ENCODE measurements around the gene ZNF592.
A peak's percentile ranks its signal among the peaks of the same experiment; 100 is the strongest.

ZNF592 gene

GRCh38 chr15:84714821-84715220, 33.6 kb upstream of the ZNF592 start:
- TF ChIP-seq SPI1 (IDR thresholded peaks at IDR 0.05; ENCODE audit: borderline replicate concordance, low read depth) (no peak), POLR2AphosphoS5 (IDR thresholded peaks at IDR 0.05; ENCODE audit: low read depth) (no peak), CTCF (IDR thresholded peaks at IDR 0.05; ENCODE audit: insufficient read depth, low read length) (no peak), GABPA (IDR thresholded peaks at IDR 0.05; ENCODE audit: low read depth) (no peak), REST (IDR thresholded peaks at IDR 0.05; ENCODE audit: insufficient replicate concordance, low read depth) (no peak)
- Histone ChIP-seq H3K4me3 (replicated peaks; ENCODE audit: insufficient read depth, low read length) (peak overlapping the region; percentile 98), H3K27me3 (ENCODE audit: insufficient read depth, poor library complexity, severe bottlenecking) (no peaks in the 10 kb centered on the region), H3K27ac (replicated peaks) (peak overlapping the region; percentile 91)
- peak in 1 of 2 experiments; percentile 65 for DNase-seq (ENCODE audit: low read depth in 1 of 2, low spot score in 1 of 2)

- no peaks in the 10 kb centered on the region for H3K27me3 ChIP-seq (ENCODE audit: insufficient read depth, poor library complexity, severe bottlenecking)
- H3K4me3 ChIP-seq (replicated peaks; ENCODE audit: insufficient read depth, low read length): peak overlapping the region; percentile 98
- peak overlapping the region; percentile 91 for H3K27ac ChIP-seq (replicated peaks)
- peak in 1 of 2 experiments; percentile 26 for DNase-seq (ENCODE audit: low read depth in 1 of 2, low spot score in 1 of 2)
- TF ChIP-seq CTCF (IDR thresholded peaks at IDR 0.05; ENCODE audit: insufficient read depth, low read length) (no peak), POLR2AphosphoS5 (IDR thresholded peaks at IDR 0.05; ENCODE audit: low read depth) (no peak), SPI1 (IDR thresholded peaks at IDR 0.05; ENCODE audit: borderline replicate concordance, low read depth) (no peak), REST (IDR thresholded peaks at IDR 0.05; ENCODE audit: insufficient replicate concordance, low read depth) (no peak), GABPA (IDR thresholded peaks at IDR 0.05; ENCODE audit: low read depth) (no peak)
Measured at GRCh38 chr15:84715441-84716035, 32.9 kb upstream of the ZNF592 start.

- TF ChIP-seq CTCF (IDR thresholded peaks at IDR 0.05; ENCODE audit: insufficient read depth, low read length) (no peak), REST (IDR thresholded peaks at IDR 0.05; ENCODE audit: insufficient replicate concordance, low read depth) (peak; percentile 49), POLR2AphosphoS5 (IDR thresholded peaks at IDR 0.05; ENCODE audit: low read depth) (peak; percentile 60; the same call in 1 of the 2 replicates), GABPA (IDR thresholded peaks at IDR 0.05; ENCODE audit: low read depth) (peak; percentile 99), SPI1 (IDR thresholded peaks at IDR 0.05; ENCODE audit: borderline replicate concordance, low read depth) (peak; percentile 69; the same call in 1 of the 2 replicates)
Measured at GRCh38 chr15:84716036-84716732, 32.2 kb upstream of the ZNF592 start, which contains the start of gene SEC11A. TSS of gene SEC11A (minus strand) at chr15:84716139. CDS start at chr15:84716075, 64 bp downstream.

More at GRCh38 chr15:84716036-84716732, 32.2 kb upstream of the ZNF592 start, which contains the start of gene SEC11A:
- Histone ChIP-seq H3K27ac (replicated peaks) (peak within 1 kb of the TSS; percentile 91), H3K27me3 (ENCODE audit: insufficient read depth, poor library complexity, severe bottlenecking) (no peaks in the 10 kb centered on the region), H3K4me3 (replicated peaks; ENCODE audit: insufficient read depth, low read length) (peak within 1 kb of the TSS; percentile 98)
- peak; percentile 93 to 97 for DNase-seq (ENCODE audit: low read depth in 1 of 2, low spot score in 1 of 2)

All from HL-60 (cell line).